AG08395 (cell line): Measurements from ENCODE around the gene RAB3IL1.

ENCODE experiments used
- DNase-seq: peaks from one replicate; pipeline ENCODE4 v3.0.0; 2012; ENCODE audit warnings: mixed read lengths, low spot score

Gene RAB3IL1

DNA sequence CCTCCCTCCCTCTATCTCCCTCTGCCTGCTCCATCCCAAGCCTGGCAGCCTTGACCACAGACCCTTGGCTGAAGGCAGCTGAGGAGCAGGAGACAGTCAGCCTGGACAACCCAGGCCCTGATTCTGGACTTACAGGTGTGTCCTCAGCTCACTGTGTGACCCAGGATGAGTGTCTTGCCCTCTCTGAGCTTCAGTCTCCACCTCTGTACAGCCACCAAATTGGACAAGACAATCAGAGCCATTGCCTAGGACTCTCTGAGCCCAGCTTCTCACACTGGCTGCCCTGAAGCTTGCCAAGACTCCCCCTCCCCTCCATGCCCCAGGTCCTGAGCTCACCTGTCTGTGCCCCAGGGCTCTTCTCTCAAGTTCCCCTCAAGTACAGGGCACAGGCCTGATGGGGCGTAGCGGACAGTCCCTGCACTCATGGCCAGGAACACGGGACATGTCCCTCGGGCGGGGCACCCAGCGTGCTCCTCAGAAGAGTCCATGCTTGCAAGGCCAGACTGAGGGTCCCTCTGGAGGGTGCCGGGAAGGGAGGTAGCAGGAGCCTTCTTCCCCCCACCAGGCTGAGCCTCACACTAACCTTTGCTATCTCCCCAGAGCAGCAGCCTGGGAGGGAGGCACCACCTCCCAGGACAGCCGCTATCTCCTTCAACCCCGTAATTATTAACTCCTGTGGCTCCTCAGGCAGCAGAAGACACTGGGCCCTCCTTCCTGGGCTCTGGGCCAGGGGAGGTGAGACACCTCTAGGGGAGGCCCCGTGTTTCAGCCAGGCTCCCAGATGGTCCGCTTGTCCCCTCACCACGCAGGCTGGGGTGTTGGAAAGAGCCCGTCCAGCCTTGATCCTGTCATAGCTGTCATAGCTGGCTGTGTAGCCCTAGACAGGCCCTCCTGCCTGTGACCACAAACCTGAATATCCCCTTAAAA, 2.6 kb upstream of the RAB3IL1 start:
- no peak for DNase-seq

DNA sequence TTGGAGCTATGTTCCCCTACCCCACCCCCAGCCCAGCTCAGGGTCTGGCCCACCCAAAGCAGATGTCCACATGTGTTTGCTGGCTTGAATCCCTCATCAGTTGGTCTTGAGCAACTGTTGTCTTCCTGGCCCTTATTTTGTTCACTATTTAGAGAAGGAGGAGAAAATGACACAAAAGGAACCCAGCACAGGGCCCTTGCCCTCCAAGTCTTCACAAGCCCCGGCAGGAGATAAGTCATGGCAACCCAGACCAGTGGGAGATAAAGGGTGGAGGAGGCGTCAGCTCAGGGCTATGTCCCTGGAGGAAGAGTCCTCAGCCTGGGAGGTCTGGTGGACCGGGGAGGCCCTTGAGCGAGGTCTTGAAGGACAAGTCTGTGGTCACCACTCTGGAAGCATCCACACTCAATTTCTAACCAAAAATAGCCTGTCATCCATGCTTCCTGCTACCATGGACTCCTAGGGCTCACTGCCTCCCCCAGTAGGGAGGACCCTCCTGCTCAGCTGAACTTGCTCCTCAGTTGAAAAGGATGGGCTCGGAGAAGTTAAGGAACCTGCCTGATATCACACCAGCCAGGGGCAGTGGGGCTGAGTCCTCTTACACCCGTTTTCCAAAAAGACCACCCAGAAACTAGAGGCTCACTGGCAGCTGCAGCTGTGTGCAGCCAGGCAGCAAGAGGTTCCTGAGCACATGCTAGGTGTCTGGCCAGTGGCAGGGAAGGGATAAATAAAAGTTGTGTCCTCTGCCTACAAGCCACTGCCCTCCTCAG, 1.8 kb upstream of the RAB3IL1 start:
- DNase-seq, result no peak

DNA sequence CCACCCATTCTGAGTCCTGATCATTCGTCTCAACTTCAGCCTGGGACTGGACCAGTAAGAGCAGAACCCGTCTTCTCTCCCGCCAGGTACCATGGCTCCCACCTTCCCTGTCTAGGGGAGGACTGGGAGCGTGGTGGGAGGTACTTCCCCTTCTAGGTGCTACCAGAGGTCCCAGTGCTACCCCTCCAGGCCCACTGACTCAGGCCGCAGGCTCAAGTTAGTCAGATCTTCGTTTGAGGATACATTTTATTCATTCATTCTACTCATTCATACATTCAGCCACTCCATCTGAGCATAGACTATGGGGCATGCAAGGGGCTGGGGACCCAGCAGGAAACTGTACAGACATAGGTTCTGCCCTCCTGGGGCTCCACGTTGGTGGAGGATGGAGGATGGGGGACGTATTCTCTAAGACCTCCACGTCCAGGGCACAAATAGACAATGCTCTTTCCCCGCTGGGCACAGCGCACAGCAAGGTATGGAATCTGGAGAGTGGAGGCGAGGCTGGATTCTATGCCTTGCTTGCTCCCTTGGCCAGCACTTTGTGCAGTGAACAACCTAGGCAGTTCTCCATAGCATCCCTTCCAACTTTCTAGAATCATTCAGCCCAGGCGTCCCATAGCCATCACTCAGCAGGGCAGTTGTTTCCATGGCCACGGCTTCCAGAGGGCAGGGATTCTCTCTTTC, 1.0 kb upstream of the RAB3IL1 start:
- DNase-seq, result no peak

DNA sequence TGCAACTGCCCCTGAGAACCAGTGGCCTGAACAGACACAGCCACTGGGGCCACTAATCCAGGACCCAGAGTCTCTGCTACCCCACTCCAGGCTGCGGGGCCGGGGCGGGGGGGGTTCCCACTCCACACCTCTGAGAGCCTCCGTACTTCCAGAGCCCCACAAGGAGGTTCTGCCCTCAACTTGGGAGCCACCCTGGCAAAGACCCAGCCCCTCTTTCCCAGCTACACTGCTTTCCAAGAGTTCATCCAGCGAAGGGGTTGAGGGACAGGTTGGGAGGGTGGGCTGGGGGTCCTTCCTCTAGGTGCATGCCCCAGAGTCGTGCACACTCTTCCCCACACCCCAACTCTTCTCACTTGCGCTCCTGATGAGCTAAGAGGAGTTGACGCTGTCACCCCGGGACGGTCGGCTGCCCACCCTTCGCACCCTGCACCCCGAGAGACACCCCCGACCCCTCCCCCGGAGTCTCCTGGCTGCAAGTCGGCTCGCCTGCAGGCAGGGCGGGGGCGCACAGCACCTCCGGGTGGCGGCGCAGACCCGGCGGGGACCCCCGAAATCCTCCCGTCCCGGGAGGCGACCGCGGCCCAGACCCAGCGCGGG, 531 bp downstream of the RAB3IL1 start:
- DNase-seq, result no peak

DNA sequence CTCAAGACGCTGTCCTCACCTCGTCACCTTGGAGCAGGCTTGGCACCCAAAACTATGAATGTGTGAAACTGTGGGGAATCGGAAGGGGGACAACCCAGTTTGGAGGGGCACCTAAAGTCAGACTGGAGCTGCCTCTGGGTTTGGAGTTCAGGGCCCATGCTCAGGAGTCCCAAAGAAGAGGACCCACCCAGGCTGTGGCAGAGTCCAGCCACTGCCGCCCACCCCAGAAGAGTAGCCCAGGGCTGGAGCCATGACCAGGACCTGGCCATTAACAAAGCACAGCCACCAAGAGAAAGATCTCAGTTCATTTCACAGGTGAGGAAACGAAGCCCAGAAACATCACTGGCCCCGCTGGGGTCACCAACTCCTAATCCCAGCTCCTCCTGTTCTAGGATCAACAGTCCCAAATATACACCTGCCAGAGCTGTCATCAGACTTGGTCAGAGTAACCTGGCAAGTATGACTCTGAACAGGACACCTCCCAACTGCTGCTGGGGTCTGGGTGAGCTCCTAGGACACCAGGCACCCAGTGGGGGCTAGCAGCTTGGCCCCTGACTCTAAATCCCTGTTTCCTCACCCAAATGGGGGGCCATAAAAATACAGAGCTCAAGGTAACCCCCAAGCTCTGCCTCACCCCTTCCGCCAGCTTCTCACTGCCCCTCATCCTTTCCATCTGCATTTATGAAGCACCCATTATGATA, 2.7 kb downstream of the RAB3IL1 start:
- DNase-seq, result no peak

DNA sequence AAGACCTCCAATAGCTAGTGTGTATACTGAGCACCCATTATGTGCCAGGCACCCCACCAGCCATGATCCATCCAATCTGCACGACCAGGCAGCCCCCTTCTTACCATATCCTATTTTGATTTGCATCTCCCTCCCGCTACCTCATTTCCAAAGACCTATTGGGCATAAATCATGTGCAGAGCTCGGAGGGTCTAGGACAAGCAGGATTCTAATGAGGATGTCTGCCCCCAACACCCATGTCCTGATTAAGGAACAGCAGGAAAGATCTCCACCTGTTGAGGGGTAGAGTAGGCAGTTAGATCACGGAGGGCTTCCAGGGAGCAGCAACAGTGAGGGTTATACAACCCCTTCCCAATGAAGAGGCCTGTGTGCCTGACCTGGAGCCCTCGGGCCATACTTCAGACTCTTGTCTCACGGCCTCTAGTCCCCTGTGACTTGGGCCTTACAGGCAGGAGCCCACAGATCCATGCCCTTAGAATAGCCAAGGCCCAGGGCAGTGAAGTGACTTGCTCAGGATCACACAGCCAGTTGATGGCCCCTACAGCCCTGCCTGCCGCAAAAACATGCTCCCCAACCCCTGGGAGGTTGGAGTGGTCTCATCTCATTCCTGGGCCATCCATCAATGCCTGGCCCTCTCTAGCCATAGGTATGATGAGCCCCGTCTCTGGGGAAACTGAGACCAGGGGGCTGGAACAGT, 3.5 kb downstream of the RAB3IL1 start:
- DNase-seq, result no peak

DNA sequence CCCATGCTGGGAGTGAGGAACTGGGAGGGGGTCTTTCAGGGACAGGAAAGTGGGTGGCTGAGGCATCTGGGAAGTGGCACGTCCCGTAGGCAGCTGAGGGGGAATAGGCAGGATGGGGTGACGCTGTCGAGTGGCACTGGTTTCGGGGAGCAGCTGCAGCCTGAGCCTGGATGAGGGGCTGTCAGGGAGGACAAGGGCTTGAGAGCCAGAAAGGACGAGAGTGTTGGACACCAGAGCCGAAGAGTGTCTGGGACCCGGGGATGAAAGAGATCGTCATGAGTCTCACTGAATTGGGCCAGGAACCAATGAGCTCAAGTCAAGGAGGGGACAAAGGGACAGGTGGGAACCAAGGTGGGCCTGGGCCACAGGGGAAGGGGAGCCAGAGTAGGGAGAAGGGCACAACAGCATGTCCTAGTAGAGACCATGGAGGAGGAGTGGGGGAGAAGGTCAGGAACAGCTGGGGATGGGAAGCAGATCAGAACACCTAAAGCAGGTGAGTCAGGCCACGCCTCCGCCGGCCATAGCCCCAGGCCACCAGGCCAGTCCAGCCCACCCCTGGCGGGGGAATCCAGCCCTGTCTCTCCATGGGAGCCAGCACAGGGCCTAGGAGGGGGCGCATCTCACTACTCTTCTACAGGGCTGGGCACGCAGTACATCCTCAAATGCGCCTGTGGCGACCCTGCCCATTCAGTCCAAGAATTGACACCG, 4.2 kb downstream of the RAB3IL1 start:
- no peak for DNase-seq

DNA sequence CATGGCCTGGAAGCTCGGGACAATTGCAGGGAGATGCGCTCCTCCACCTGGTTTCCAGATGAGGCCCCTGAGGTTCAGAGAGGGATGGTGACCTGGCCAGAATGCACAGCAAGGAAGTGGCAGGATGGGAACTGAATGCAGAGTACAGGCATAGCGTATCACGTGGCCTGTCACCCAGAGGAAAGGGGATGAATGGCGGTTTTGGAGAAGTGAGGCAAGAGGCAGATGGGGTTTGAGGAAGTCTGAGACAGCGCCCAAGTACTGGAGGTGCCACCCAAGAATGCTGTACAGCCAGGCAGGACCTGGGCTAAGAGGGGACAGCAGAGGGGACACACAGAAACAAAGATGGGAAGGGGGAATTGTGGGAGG, 4.9 kb downstream of the RAB3IL1 start:
- no peak for DNase-seq

DNA sequence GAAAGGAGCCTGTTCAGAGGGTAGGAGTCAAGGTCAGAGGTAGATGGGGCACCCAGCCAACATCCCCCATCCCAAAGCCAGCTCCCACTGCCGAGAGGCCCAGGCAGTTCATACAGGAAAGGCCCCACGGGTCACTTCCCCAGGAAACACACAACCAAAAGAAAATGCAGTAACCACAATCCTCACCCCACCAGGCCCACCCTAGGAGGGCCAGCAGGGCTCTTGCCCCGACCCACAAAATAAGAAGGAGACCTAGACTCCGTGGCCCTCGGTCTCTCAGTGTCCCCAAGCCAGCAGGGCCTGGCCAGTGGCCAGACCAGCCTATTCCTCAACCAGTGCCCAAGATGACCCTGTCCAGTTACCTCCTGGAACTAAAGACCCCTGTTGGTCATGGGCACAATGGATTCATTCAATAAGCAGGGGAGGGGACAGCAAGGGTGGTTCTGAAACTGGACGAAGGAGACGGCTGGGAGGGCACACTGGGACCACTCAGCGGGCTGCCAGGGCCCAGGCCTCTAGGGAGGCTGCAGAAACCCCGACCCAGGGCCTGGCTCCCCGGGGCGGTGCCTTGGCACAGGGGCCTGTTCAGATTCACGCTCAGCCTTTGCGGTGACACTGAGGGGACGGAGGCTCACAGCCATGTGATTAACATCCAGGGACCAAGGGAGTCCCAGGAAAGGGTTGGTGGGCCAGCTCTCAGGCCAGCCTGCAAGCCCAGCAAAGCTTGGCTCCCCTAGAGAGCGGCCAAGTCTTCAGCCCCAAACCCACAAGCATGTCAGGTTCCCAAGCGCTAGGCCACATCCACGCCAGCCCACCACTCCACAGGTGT, 5.5 kb downstream of the RAB3IL1 start:
- no peak for DNase-seq

DNA sequence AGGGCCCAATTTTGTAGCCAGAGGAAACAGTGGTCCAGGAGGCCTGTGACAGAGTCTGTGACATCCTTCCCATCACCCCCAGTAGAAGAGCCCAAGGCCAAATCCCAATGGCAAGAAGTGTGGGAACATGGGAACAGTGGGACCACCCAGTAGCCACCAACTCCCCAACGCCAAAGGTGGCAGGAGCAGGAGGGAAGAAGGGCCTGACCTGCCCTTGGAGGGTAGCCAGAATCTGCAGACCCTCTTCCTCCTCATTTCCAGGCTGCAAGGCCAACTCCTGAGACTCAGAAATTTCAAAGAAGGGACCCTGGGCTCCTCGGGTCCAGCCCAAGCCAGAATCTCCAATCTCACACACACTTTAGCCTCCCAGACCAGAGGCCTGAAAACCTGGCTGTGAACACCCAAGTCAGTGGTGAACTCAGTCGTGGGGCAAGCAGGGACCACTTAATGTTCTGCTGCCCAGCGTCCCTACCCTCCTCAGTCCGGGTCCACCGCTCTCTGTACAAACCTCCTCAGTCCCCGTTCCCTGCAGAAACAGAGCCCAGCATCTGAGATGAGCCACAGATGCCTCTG, 6.2 kb downstream of the RAB3IL1 start:
- DNase-seq, result no peak

DNA sequence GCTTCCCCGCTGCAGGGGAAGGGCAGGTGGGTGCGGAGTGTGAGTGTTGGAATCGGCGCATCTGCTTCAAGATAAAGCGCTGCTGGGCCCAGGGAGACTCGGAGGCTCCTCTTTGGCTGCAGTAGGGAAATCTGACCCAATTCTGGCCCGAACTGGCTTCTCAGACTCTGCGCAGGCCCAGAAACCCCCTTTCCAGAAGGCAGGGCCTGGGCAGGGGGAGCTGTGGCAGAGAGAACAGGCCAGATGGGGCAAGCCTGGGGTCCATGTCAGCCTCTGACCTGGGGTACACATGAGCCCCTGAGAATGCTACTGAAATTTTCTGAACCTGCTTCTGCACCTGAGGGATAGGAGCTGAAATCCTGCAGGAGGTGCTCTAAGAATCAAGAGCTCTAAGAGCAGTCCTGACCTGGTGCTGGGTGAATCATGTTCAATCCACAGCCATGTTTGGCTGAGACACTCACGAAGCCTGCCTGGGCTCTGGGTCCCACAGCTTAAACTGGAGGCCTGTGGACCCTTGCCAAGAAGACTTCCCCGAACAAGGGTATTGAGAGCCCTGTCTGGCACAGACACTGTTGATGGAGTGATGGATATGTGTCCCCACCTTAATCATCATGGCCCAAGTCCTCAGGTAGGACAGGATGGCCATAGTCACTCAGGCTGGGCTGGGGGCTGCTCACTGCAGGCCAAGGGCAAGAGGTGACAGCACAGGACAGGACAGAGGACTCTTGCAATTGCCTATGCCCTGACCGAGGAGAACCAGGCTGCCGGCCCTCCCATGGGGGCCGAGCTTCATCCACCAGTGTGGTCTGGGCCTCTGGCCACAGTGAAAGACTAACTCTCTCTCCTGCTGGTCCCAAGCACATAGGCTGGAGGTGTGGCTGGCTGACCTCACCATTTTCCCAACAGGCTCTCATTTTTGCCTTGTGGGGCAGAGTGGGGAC, 6.9 kb downstream of the RAB3IL1 start:
- DNase-seq, result no peak

DNA sequence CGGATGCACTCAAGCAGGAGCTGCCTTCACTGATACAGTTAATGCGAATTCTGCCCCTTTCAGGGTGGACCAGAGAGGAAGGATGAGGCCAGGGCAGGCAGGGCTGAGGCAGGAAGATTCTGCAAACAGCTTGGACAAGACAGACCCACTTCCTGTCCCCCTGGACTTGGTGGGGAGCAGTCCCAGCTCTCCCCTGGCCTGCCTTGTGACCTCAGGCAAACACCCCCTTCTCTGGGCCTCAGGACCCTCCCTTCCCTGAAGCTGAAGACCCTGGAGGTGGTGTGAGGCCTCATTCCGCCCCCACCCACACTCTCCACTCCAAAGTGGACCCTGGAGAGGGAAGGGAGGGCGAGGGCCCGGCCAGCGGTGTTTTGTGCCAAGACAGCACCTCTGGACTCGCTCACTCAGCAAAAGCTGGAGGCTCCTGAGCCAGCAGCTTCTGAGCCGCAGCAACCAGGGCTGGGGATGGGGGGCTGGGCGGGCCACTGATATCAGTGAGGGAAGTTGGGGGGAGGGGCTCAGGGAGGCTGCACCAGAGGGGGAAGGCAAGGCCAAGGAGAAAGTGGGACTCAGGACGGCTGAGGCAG, 8.5 kb downstream of the RAB3IL1 start:
- no peak for DNase-seq

DNA sequence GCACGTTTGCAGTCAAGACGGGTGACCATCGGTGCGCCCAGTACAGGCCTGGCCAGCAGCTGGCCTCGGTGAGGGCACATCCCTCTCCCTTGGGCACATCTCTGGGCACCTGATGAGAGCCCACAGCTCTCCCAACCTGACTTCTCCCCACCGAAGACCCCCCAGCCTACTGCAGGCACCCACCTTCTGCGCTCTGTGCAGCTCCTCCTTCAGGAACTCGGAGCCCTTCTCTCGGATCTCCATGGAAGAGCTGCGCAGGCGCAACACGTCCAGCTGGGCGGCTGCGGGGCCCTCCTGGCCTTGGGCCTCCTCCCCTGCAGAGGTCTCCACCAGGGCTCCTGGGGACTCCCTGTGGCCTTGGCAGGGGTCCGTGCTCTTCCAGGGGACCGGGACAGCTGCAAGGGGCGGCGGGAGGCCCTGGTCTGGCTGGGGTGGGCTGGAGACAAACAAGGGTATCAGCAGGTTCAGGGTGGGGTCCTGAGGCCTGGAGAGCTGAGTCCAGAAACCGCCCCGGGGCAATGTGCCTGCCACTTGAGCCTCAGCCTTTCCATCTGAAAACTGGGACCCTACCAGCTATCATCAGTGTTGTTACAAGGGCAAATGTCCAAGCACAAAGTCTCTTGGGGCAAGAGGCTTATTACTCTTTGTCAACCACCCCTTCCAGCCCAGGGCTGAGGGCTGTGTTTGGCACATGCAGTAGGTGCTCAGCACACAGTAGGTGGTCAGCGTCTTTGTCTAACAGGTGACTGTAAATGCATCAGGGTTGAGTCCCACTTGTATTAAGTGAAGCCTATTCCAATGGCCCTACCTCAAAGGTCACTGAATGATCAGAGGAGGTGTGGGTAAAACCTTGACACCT, 9.3 kb downstream of the RAB3IL1 start:
- no peak for DNase-seq

DNA sequence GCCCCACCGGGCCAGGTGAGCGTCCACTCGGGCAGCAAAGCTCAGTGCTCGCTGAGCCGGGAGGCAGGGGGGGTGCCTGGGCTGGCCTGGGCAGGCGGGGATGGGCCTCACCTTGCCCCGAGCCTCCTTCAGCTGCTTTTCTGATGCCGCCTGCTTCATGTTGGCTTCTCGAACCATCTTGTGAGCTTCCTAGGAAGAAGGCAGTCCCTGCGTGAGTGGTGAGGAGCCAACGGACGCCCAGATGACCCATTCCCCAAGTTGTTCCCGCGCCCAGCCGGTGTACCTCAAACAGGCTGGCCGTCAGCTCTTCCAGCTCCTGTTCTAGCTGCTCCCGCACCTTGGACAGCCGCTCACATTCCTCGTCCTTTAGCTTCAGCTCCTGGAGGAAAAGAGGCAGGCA, 10.1 kb downstream of the RAB3IL1 start:
- no peak for DNase-seq

DNA sequence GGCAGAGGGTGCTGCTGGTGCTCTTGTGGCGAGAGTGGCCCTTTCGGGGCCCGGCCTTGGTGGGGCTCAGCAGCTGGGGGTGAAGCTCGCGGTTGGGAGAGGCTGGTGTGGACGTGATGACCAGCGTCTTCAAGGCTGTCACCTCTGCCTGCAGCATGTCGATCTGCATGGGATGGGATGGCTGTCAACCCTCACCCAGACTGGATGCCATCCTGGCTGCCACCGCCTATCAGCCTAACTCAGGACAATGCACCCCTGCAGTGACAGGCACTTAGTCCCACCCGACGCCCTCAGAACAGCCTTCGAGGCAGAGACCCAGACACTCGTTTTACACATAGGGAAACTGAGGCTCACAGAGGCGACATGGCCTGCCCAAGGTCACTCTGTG, 10.8 kb downstream of the RAB3IL1 start:
- DNase-seq, result no peak

DNA sequence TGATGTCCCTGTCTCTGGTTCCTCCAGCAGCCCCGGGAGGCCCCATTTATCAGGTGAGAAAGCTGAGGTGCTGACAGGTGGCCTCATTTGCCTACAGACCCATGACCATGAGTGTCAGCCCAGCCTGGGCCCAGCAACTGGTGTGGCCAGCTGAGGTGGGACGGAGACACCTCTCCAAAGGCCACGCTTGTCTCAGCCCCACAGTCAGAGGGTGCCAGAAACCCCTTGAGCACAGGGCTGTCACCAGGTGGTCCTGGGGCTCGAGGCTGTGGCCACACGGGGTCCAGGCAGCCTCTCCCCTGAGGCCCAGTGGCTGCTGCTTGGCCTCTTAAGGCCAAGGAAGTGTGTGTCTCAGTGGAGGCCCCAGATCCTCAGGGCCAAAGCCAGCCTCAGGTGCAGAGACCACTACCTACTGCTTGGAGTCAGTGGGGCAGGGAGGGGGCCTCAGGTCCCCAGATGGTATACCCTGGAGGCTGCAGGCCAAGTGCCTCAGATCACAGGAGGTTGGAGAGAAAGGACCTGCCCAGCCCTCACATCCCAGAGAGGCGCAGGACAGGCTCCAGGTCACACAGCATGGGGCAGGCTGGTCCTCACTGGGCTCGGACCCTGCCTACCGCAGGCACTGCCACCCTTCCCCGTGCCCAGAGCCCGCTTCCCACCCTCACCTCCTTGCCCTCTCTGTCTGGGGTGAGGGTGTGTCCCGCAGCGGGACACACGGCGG, 11.4 kb downstream of the RAB3IL1 start:
- no peak for DNase-seq
